HG02798 (cell line): ENCODE results near the gene INSIG2.

Source experiments
- ATAC-seq: cut with Tn5 transposase; IDR thresholded peaks from one replicate; pipeline ENCODE4 v1.9.1; 2021; ENCODE audit warnings: mild to moderate bottlenecking; ENCODE audit not compliant: unreplicated experiment, poor library complexity

The INSIG2 gene

DNA sequence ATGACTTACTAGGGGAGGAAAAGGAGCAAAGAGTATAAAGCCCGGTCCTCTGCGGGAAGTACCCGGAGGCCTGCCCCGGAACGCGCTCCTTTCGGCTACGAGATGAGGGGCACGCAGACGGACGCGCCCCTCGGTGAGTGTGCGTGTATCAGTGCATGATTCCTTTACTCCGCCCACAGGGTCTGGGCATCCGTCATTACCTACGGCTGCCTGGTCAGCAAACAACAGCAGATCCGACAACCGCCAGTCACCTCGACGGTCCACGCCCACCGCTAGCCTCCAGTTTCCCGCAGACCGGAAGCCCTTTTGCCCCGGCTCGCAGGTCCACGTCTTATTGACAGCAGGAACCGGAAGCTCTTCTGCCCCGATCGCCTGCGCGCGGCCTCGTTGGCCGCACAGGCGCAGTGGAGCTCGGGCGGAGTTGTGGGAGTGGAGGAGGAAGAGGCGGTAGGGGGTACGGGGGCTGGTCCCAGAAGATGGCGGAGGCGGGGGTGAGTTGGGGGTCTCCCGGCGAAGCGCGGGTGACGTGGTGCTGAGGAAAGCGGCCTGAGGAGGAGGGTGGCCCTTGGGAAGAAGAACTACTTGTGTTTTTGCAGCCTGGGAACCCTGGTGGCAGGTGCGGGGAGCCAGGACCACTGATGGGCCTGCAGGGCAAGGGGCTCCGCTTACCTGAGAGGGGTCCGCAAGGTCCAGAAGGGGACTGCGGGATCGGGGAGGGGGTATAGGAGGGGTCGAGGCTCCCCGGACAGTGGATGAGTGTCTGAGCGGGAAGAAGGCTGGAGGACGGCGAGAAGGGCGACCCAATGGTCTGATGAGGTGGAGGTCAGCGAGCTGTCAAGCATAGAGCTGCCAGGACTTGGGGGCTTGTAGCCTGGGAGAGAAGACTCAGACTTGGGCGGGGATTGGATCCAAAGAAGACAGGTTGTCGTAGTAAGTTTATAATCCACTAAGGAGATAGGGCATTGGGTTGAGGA is at the start of gene INSIG2:
TSS of gene INSIG2 (plus strand) at position 421 of the 974 bp plus-strand sequence. CDS start 8,086 bp downstream, outside the sequence.
- ATAC-seq: peak; percentile 98

DNA sequence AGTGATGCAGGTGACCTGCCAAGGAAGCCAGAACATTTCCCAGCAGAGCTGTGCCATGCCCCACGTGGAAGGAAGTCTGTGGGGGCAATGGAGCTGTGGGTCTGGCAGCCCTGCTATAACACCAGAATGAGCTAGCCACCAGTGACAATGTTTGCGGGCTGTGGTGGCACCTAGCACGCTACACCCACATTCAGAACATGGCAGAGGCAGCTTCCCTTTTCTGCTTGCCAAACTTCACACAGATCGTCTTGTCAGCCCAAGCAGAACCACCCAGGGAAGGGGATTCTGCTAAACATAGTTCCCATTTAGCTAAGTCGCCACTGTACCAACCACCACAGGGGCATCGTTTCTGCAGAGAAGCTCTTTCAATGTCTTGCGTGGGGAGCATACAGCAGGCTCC is 47.4 kb upstream of the INSIG2 start:
- no peak for ATAC-seq

DNA sequence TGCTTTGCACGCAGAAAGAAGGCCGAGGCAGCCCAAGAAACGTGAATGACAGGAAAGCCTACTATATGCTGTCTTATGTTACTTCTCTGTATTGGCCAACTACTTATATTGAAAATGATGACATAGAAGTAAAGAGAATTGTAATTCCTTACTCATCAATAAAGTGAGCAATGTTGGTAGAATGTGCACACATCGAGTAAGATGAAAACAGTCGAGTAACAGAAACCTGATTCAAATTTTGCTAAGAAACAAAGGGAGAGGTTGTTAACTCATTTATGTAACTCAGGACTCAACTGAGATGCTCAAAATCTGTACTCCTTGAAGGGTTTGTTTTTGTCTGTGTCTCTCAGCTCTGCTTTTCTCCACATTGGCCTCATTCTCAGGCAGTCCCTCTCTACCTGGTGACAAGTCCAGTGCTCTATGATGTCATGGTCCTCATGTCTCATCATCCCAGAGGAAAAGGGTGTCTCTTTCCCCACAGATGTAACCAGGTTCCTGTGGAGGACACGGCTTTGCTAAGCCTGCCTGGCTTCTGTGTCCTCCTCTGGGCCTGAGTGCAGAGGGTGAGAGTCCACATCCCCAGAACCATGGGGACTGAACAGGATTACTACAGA is 44.1 kb upstream of the INSIG2 start:
- no peak for ATAC-seq

DNA sequence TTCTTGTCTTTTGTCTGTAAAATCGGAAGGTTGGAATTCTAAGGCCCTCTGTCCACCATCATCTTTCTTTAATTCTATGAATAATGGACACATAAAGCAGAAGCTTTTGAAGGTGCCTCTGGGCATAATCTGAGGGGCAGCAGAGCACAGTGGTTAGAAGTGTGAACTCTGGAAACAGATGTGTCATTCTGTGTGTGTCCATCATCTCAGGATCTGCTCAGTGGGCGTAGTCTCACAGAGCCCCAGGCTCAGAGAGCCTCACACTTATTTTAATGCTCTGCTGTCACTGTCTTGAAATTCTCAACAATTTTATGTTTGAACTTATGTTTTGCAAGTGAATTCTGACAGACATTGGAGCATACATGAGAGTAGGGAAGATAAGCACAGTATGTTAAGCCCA is 43.4 kb upstream of the INSIG2 start:
- no peak for ATAC-seq

DNA sequence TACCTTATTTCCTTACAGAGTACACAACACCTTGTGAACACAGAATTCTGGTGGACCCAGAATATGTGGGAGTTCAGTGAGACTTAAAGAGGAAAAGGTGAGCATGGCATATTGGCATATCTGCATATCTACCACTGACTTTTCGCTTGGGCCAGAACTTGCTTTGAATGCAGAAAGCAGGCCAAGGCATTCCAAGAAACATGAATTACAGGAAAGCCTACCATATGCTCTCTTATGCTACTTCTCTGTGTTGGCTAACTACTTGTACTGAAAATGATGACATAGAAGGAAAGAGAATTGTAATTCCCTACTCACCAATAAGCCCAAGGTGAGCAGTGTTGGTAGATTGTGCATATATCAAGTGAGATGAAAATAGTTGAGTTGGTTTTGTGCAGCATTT is 43.0 kb upstream of the INSIG2 start:
- no peak for ATAC-seq

DNA sequence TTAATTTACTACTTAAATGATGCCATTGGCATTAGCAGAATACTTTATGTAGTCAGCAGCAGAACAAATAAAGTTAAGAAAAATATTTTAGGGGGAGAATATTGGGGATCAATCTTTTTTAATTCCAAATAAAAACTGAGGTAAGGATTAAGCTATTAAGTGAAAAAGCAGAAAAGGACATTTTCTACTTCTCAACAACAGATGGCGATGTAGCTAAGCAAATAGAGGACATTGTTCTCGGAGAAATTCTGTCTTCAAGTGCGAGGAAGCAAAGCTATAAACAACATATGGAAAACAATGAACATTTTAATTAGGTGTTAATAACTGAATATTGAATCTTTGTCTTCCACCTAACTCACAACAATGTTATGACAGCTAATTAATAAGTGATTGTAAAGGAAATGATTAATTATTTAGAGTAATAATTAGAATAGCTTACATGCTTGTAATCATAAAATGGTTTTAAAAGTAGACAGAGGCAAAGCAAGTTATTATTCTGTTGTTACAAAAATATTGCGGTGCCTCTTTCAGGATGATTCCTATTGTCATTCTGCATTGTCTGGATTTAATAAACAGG is 41.5 kb upstream of the INSIG2 start:
- ATAC-seq: no peak

DNA sequence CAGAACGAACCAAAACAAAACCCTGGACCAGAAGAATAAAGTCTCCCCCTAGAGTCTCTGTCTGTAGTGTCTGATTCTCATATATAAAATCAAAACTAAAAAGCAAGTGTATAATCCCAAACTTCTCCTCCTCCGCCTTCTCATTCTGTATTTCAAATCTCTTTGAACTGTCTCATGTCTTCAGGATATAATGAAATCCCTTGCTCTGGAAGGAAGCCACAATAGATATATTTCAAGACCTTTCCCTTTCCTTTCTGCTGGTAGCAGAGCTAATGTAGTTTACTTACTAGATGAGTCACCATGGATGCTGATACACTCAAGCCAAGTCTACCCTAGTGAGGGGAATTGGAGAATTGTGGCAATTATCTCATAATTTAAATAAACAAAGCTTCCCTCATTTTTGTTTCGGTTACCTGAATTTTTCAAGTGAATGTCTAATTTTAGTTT is 40.9 kb upstream of the INSIG2 start:
- ATAC-seq: no peak

DNA sequence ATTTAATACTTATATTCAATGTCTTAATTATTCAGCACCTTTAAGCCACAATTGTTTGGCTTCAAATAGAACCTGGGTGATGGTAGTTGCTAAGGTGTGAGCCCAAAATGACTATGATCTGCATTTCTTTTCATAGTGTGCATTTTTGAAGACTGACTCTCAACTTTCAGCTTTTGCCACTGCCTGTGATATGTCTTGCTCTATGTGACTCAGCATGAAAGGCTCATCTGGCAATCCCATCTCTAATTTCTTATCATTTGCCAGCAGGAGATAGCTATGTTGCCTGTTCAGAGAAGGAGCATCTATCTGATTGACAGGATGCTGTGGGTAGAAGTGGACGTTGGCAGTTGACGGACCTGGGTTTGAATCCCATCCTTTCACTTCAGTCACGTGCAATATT is 39.9 kb upstream of the INSIG2 start:
- ATAC-seq: no peak

DNA sequence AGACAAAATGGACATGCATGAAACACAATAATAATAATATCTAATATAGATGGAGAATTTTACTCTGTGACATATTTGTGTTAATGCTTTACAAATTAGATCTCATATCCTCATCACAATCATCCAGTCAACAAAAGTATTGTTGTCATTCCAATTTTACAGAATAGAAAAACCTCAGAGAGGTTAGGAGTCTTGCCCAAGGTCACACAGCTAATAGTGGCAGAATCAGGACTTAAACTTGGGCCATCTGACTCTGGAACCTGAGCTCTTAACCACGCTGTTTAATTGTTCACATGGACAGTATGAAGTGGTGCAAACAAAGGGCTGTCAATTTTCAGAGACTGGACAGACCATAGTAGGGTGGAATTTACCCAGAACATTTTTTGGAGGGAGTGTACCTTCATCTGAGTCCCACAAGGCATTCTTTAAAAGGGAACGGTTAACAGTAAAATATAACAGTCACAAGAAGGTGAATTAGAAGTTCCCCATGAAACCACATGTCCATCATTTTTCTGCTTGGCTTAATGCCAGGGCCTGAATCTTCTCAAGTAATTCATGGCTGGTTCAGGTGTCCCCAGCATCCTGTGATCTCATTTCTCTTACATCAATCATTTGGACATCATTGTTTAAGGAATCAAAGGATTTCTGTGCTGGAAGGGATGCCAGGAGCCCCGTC is 39.0 kb upstream of the INSIG2 start:
- peak; percentile 11 for ATAC-seq

DNA sequence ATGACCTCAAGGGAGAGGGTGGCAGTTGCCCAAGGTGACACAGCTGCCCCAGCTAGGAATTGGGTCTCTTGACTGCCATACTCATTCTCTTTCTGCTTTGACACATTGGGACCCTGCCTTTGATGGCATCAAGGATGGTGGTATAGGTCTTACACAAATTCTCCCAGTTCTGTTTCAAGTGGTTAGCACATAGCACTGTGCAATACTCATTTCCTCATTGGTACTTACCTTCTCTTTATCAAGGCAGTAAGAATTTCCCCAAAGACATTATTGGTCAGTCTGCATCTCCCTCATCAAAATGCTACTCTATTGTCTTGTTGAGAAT is 38.5 kb upstream of the INSIG2 start:
- peak; percentile 73 for ATAC-seq

DNA sequence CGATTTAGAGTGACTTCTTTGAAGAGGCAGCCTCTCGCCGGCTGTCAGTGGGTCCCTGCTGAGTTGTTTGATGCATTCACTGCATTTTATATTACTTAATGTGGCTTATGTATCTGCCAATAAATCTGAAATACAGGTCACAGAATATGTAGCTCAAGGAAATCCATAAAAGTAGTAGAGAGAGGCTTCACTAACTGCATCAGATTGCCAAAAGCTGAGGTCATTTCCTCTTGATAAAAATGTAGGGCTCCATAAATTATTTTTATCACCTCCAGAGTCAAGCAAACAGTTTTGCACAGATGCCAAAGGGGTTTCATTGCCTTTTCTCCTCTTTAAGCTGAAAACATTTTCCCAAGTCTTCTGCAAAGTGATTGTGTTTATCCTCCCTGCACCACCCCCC is 37.9 kb upstream of the INSIG2 start:
- no peak for ATAC-seq

DNA sequence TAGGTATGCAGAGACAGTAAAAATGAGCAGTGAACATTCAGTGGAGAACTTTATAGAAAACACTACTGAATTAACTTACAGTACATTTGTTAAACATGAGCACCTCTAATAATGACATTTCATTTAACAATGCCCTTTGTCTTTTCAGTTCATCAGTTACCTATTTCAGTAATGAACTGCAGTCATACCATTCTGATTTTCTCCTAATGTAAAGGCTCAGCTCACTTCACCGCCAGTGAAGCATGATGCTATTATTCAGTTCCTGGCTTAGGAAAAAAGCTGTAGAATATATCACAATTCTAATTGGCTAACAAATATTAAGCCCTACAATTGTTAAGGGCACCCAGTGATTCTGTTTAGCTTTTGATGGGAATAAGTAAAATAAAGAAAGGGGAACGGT is 37.3 kb upstream of the INSIG2 start:
- no peak for ATAC-seq

DNA sequence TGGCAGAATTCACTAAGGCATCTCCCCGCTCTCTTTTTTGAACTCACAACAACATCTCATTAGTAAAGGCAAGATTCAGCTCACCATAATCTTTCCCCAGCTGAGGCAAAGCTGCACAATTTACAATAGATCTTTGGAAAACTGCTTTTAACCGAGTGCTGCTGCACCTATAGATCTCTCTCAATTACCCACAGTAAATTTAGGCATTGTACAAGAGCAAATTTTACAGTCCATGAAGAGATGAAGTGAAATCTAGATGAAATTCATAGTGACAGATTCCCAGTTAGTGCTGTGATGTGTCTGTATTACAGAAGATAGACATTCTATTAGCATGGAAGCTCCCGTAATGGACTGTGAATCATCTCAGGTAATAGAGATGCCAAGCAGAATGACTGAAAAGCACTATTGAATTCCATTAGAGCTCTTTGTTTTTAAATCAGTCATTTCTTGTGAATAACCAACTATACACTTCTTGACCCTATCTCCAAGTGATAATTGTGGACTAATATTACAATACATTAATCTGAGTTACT is 36.4 kb upstream of the INSIG2 start:
- ATAC-seq: no peak

DNA sequence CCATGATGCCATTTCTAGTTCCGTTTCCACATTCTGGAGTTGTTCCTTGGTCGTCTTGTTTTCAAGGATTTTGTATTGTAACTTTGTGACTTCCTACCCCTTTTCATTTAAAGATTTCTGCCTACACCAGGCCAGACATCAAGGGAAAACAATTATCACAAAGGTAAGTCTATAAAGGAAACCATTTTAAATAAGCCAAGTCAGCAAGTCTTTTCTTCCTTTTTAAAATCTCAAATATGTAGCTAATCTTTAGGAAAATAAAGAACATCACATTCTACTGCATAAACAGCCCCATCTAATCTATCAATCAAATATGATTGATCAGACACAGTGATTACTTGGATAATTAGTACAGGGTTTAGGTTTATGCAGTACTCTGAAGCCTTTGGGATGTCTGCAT is 35.8 kb upstream of the INSIG2 start:
- no peak for ATAC-seq

DNA sequence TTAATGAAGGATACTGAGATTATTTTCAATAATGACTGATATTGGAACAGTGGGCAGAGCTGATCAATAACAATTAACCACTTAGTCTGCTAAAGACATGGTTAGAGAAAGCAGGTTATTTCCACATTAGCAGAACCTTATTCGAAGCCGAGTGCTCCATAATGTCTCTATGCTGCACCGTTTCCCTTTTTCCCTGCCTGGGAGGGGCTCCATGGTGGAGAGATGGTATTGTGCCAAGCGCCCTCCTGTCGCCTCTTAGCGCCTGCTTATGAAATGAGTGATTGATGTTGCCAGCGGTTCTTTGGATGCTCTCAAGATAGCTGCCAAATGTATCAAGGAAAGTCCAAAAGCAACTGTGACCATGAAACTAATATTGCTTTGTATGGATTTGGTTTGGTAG is 34.6 kb upstream of the INSIG2 start:
- no peak for ATAC-seq

DNA sequence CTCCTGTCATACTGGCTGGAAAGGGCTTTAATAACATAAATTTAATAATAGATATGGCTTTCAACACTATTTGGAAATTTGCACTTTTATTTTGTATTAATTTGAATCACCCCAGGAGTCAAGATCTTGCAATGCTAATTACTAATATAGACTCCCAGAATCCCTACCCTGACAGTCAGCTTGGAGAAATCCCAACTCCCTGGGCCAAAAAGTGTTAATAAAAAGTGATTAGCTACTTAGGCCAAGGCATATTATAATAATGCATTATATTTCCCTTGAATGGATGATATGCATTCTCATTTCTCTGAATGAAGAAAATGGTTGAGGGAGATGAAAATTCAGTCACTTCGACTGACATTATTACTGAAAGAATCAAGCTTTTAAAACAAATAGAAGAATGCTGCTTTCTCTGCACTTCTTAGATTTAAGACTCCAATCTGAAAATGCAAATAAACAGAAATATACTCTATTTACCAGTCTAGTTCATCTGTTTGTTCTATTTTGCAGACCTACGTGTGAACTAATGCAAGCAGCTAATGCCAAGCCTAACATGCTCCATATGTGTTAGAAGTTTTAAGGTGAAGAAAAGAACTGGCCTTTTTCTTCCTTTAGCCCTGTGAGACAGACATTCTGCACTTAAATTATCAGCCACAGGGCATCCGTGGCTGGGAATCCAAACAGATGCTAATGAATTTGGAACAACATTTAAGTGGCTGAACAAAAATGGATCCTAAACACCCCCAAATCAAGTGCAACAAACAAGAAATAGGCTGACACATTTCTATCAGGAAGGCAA is 33.9 kb upstream of the INSIG2 start:
- ATAC-seq: no peak

DNA sequence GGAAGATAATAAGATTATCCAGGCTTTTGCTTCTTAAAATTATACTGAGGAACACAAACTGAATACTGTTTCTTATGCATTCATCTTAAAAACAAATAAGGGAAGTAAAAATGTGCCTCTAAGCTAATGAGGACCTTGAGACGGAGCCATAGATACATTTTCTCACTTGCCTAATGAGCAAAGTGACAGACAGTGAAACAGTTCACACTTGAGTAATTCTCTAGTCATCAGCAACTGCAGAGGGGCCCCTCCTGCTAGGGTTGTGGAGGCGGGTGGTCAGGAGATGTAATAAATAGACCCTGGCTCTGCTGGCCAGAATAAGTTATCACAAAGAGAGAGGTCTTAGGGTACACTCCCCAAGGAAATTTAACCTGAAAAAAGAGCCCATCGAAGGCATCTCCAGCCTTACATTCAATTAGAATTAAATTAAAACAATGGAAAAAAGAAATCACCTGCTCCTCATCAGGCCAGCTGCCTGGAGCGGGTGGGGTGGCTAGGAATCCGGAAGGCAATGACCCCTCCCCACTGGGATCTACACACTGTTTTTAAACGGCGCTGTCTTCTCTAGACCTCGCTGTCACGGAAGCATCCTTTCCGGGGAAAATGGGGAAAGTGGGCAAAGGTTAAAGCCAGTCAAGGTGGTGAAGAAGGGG is 32.6 kb upstream of the INSIG2 start:
- ATAC-seq: peak; percentile 83

DNA sequence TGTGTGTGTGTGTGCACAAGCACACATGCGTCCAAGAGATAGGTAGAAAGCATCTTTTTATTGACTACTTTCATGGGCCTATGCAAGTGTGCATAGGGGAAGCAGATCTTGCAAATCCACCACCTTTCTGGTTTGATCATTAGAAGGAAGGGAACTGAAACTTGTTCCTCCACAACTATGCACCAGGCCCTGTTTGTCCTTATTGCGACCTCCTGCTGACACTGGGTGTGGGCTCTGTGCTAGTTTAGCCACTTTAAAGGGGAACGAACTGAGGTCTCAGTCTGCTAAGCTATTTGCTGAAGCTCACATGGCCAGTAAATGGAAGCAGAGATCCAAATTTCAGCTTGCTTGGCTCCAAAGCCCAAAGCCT is 32.1 kb upstream of the INSIG2 start:
- ATAC-seq: peak; percentile 86

DNA sequence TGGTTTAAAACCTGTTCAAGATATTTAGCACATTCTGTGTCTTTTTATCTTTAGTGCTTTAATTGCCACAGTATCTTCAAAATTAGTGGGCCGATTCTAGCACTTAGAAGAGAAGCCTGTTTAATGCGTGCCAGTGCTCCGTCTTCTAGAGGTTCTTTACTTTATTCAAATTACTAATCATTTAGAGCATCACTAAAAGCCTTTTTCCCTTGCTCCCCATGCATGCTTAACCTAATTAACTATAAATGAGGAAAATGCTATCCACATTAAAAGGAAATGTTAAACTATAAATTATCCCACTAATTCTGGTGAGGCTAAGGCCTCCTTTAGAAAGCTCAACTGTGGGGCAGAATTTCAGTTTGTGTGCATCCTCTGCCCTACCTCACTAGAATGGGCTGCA is 31.5 kb upstream of the INSIG2 start:
- no peak for ATAC-seq
